Heart left ventricle (tissue), 16 donors: ENCODE measurements around the gene SEC23IP. TPM values are rescaled to one million over a fixed set of nuclear protein-coding genes. Genes with fewer than 3 reads are reported as not detected.

Experiments
- ATAC-seq, 4 donors: fragments of 200-7000 bp; cut with Tn5 transposase; one replicate each; pipeline ENCODE4 v1.9.1; 2020 to 2022; ENCODE audit warnings: moderate library complexity in 4 of 4, mild to moderate bottlenecking in 3 of 4, moderate number of reproducible peaks in 1 of 4
- DNase-seq, 5 donors: peaks; one replicate each; pipeline ENCODE4 v3.0.0-alpha.2; 2020
- H3K27ac ChIP-seq, 12 donors: fragments of 200-600 bp; sonication (generic) in 4 of 12; one replicate each; pipeline versions ENCODE4 v1.5.0 to v1.8.0; 2016 to 2022; ENCODE audit warnings: mild to moderate bottlenecking in 2 of 12
- H3K27me3 ChIP-seq, 9 donors: fragments of 200-600 bp; sonication (generic) in 2 of 9; one replicate each; pipeline versions ENCODE4 v1.5.1 to v1.8.0; 2016 to 2022; ENCODE audit warnings: mild to moderate bottlenecking in 3 of 9
- H3K36me3 ChIP-seq, 9 donors: fragments of 200-600 bp; sonication (generic) in 2 of 9; one replicate each; pipeline versions ENCODE4 v1.5.0 to v1.8.0; 2018 to 2022; ENCODE audit warnings: mild to moderate bottlenecking in 2 of 9
- H3K4me1 ChIP-seq, 12 donors: fragments of 200-600 bp; sonication (generic) in 4 of 12; one replicate each; pipeline versions ENCODE4 v1.5.0 to v1.8.0; 2016 to 2022; ENCODE audit warnings: mild to moderate bottlenecking in 3 of 12
- H3K4me3 ChIP-seq, 12 donors: fragments of 200-600 bp; sonication (generic) in 4 of 12; one replicate each; pipeline versions ENCODE4 v1.5.0 to v1.8.0; 2017 to 2022; ENCODE audit warnings: mild to moderate bottlenecking in 9 of 12, moderate library complexity in 4 of 12
- H3K9me3 ChIP-seq, 12 donors: fragments of 200-600 bp; sonication (generic) in 4 of 12; one replicate each; pipeline versions ENCODE4 v1.5.0 to v1.8.0; 2016 to 2022; ENCODE audit warnings: mild to moderate bottlenecking in 1 of 12
- POLR2A ChIP-seq, 2 donors: fragments of 450-650 bp; IDR thresholded peaks; one replicate each; pipeline ENCODE4 v1.6.1; 2017; ENCODE audit warnings: antibody characterized with exemption in 2 of 2, mild to moderate bottlenecking in 2 of 2, moderate library complexity in 2 of 2
- WGBS, 4 donors: extraction: QIAGEN DNeasy Blood & Tissue Kit in 2 of 4; methylation state at CpG; one replicate each; pipeline versions ENCODE4 v1.1.5 to v1.1.7; 2013 to 2018; 5-methylcytosine and 5-hydroxymethylcytosine counted together
- intact Hi-C, 10 donors: fragments of 100-400 bp; cut with DNase I; formaldehyde crosslinking; loops; one replicate each; pipeline versions ENCODE4 v1.11.1 to v1.14.2; 2022
- polyA plus RNA-seq, 2 donors: library from polyadenylated mRNA; stranded (reverse); fragments of 200-250 nt; gene quantifications; one replicate each; pipeline ENCODE4 v1.2.3, GENCODE V29; 2013
- total RNA-seq, 9 donors: library from RNA; depleted of rRNA in 2 of 9; stranded (reverse); fragments of >200 nt in 2 of 9; fragmentation: NEBNext Ultra II Directional in 3 of 9; extraction: Animal tissue kit (Norgen Biotek cat#: 25700) in 3 of 9; gene quantifications; one replicate each; pipeline versions ENCODE4 v1.1.0 to v1.2.4, GENCODE V29; 2016 to 2023
- TF ChIP-seq, protein P1 (sequence below), 12 donors: fragments of 200-600 bp; sonication (generic) in 4 of 12; IDR thresholded peaks; one replicate each; pipeline versions ENCODE4 v1.5.0 to v1.8.0; 2018 to 2022; ENCODE audit warnings: antibody characterized with exemption in 12 of 12, mild to moderate bottlenecking in 5 of 12
- donor health status: ischemic (EF 13 %, LVEDD 7.1; RV severe dilation, severe dysfunction).
- donor health status: healthy with polysubstance abuse.
- donor health status: DM: no; HTN: yes; CAD: no.
- donor health status: DM: no; HTN: no; CAD: no.
- donor health status: ischemic (EF 25% LVEDD 6.9; RV normal size, moderate dysfunction).
- donor health status: ischemic (EF 25% LVEDD 5.7; RV mildly dilated, moderate dysfunction).
- donor health status: healthy.
- donor health status: DM: yes; HTN: yes; CAD: no.
- donor health status: ischemic (EF 35%, LVEDD 5.7; RV mildly dilated, moderate dysfunction).
- donor health status: nonischemic (EF 11% LVEDD 7.7; RV severe dilation, severe dysfunction).
- donor health status: DM: yes; HTN: yes; CAD: no.
- donor health status: PGD.
- donor health status: ischemic (EF 29% LVEDD 5.4; RV normal size, mild dysfunction).
- donor health status: nonischemic (EF 23%, LVEDD 6.1; RV moderate dilation, normal function).

SEC23IP gene
- total and polyA plus RNA-seq, 11 donors, result 4.3 to 42.0 (median 26.2) TPM

GRCh38 chr10:119970107-119970506 is 77.6 kb downstream of the SEC23IP start:
- ATAC-seq, result no peak
- 91 to 95% (median 93%) methylated on average over 1 of the region's 1 CpG for WGBS, 4 donors

GRCh38 chr10:119970963-119971362 is 78.4 kb downstream of the SEC23IP start:
- no peak for TF ChIP-seq POLR2A (IDR thresholded peaks at IDR 0.05)
- TF ChIP-seq, protein P1, sequence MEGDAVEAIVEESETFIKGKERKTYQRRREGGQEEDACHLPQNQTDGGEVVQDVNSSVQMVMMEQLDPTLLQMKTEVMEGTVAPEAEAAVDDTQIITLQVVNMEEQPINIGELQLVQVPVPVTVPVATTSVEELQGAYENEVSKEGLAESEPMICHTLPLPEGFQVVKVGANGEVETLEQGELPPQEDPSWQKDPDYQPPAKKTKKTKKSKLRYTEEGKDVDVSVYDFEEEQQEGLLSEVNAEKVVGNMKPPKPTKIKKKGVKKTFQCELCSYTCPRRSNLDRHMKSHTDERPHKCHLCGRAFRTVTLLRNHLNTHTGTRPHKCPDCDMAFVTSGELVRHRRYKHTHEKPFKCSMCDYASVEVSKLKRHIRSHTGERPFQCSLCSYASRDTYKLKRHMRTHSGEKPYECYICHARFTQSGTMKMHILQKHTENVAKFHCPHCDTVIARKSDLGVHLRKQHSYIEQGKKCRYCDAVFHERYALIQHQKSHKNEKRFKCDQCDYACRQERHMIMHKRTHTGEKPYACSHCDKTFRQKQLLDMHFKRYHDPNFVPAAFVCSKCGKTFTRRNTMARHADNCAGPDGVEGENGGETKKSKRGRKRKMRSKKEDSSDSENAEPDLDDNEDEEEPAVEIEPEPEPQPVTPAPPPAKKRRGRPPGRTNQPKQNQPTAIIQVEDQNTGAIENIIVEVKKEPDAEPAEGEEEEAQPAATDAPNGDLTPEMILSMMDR (IDR thresholded peaks at IDR 0.05), result no peak
- intact Hi-C loops, result no loop called here
- 84 to 90% (median 89%) methylated on average over 1 of the region's 1 CpG for WGBS, 4 donors
- Histone ChIP-seq H3K36me3 (no peaks in the 10 kb centered on the region), H3K9me3 (peaks cover 0 to 18% (median 13%) of the 10 kb centered on the region in 12 donors), H3K4me3 (no peak overlapping the region), H3K4me1 (no peaks in the 10 kb centered on the region), H3K27ac (no peak overlapping the region), H3K27me3 (no peaks in the 10 kb centered on the region)
- DNase-seq (no peak), ATAC-seq (no peak)

More at GRCh38 chr10:119970107-119970506, 77.6 kb downstream of the SEC23IP start:
- Histone ChIP-seq H3K4me1 (no peaks in the 10 kb centered on the region), H3K36me3 (no peaks in the 10 kb centered on the region), H3K4me3 (no peak overlapping the region), H3K27me3 (no peaks in the 10 kb centered on the region), H3K9me3 (peaks cover 0 to 18% (median 13%) of the 10 kb centered on the region in 12 donors), H3K27ac (no peak overlapping the region)
- intact Hi-C loops, result no loop called here
- no peak for TF ChIP-seq POLR2A (IDR thresholded peaks at IDR 0.05)
- TF ChIP-seq, protein P1 (IDR thresholded peaks at IDR 0.05), result no peak
- no peak for DNase-seq

GRCh38 chr10:119973281-119973680 is 80.8 kb downstream of the SEC23IP start:
- intact Hi-C loops, result no loop called here
- DNase-seq, result no peak

GRCh38 chr10:119976421-119976820 is 83.9 kb downstream of the SEC23IP start:
- ATAC-seq, result no peak
- Histone ChIP-seq H3K27me3 (peaks cover 0 to 18% (median 0%) of the 10 kb centered on the region in 9 donors), H3K4me3 (no peak overlapping the region), H3K4me1 (no peaks in the 10 kb centered on the region), H3K9me3 (no peaks in the 10 kb centered on the region), H3K27ac (no peak overlapping the region), H3K36me3 (no peaks in the 10 kb centered on the region)
- WGBS, 4 donors, result 40 to 55% (median 44%) methylated on average over 3 of the region's 3 CpGs
- intact Hi-C loops, result no loop called here
- no peak for DNase-seq
- TF ChIP-seq, protein P1 (IDR thresholded peaks at IDR 0.05), result no peak
- TF ChIP-seq POLR2A (IDR thresholded peaks at IDR 0.05), result no peak

More at GRCh38 chr10:119973281-119973680, 80.8 kb downstream of the SEC23IP start:
- Histone ChIP-seq H3K27ac (no peak overlapping the region), H3K27me3 (peaks cover 0 to 10% (median 0%) of the 10 kb centered on the region in 9 donors), H3K36me3 (no peaks in the 10 kb centered on the region), H3K4me1 (no peaks in the 10 kb centered on the region), H3K4me3 (no peak overlapping the region), H3K9me3 (no peaks in the 10 kb centered on the region)
- TF ChIP-seq POLR2A (IDR thresholded peaks at IDR 0.05), result no peak
- TF ChIP-seq, protein P1 (IDR thresholded peaks at IDR 0.05), result no peak
- ATAC-seq, result no peak
- 48 to 76% (median 65%) methylated on average over 5 of the region's 5 CpGs for WGBS, 4 donors
